ENCODE data around the gene CD7. TPM values are rescaled to one million over a fixed set of nuclear protein-coding genes. Genes with fewer than 3 reads are reported as not detected.

The CD7 gene
- polyA plus RNA-seq, 3 donors, result 0.38 to 3.6 (median 0.42) TPM

- H3K36me3 ChIP-seq (replicated peaks in 1 of 2; ENCODE audit: control insufficient read depth in 1 of 2, insufficient read depth in 2 of 2, low read length in 2 of 2), result peaks cover 42 to 64% of the 10 kb centered on the region in 2 donors
- Mint-ChIP-seq H3K9me3 (no peaks in the 10 kb centered on the region), H3K36me3 (peaks cover 65 to 74% of the 10 kb centered on the region in 2 donors), H3K4me1 (peaks cover 71% of the 10 kb centered on the region), H3K27me3 (ENCODE audit: low read depth in 3 of 3) (peaks cover 0 to 3% (median 0%) of the 10 kb centered on the region in 3 donors), H3K4me3 (no peak overlapping the region), H3K27ac (peak overlapping the region; percentile 46 to 93 (median 75))
- H3K4me3 ChIP-seq (replicated peaks in 1 of 3; ENCODE audit: low read depth in 2 of 3, low read length in 3 of 3), result no peak overlapping the region
- no peaks in the 10 kb centered on the region for H3K9me3 ChIP-seq (replicated peaks in 1 of 2; ENCODE audit: control insufficient read depth in 1 of 2, insufficient read depth in 1 of 2, low read length in 2 of 2)
- H3K79me2 ChIP-seq (ENCODE audit: insufficient read depth, low read length), result peaks cover 91% of the 10 kb centered on the region
- intact Hi-C loops (cut with micrococcal nuclease), result no loop called here
- H3K9ac ChIP-seq (ENCODE audit: insufficient read depth, low read length, poor library complexity, severe bottlenecking), result no peak overlapping the region
- peaks cover 77% of the 10 kb centered on the region for H4K20me1 ChIP-seq (ENCODE audit: insufficient read depth, low read length)
- H2AFZ ChIP-seq (ENCODE audit: insufficient read depth, low read depth, low read length, poor library complexity, severe bottlenecking), result no peak overlapping the region
- no peak for TF ChIP-seq CTCF (IDR thresholded peaks at IDR 0.05)
- no peaks in the 10 kb centered on the region for H3K27me3 ChIP-seq (ENCODE audit: control insufficient read depth in 2 of 2, insufficient read depth in 2 of 2, low read length in 2 of 2)
- H3K27ac ChIP-seq (ENCODE audit: low read depth in 1 of 2, low read length in 2 of 2), result peak overlapping the region; percentile 4 to 41
- H3K4me1 ChIP-seq (ENCODE audit: control insufficient read depth in 1 of 2, insufficient read depth in 2 of 2, low read length in 2 of 2), result peaks cover 52 to 74% of the 10 kb centered on the region in 2 donors
- WGBS (ENCODE audit: insufficient coverage), result 95% methylated on average over 11 of the region's 13 CpGs
- DNase-seq, result no peak
- H3K4me2 ChIP-seq (replicated peaks; ENCODE audit: extremely low read depth, low read length, poor library complexity, severe bottlenecking), result no peak overlapping the region
Observed at GRCh38 chr17:82269882-82270500, 47.4 kb downstream of the CD7 start.

GRCh38 chr17:82269138-82269881 is 48.1 kb downstream of the CD7 start:
- no peak overlapping the region for H3K4me2 ChIP-seq (replicated peaks; ENCODE audit: extremely low read depth, low read length, poor library complexity, severe bottlenecking)
- H2AFZ ChIP-seq (ENCODE audit: insufficient read depth, low read depth, low read length, poor library complexity, severe bottlenecking), result no peak overlapping the region
- TF ChIP-seq CTCF (IDR thresholded peaks at IDR 0.05), result no peak
- DNase-seq, result no peak
- peaks cover 84% of the 10 kb centered on the region for H4K20me1 ChIP-seq (ENCODE audit: insufficient read depth, low read length)
- intact Hi-C loops (cut with micrococcal nuclease), result no loop called here
- no peaks in the 10 kb centered on the region for H3K27me3 ChIP-seq (ENCODE audit: control insufficient read depth in 2 of 2, insufficient read depth in 2 of 2, low read length in 2 of 2)
- peaks cover 48 to 71% of the 10 kb centered on the region in 2 donors for H3K36me3 ChIP-seq (replicated peaks in 1 of 2; ENCODE audit: control insufficient read depth in 1 of 2, insufficient read depth in 2 of 2, low read length in 2 of 2)
- Mint-ChIP-seq H3K4me3 (no peak overlapping the region), H3K36me3 (peaks cover 70 to 79% of the 10 kb centered on the region in 2 donors), H3K27me3 (ENCODE audit: low read depth in 3 of 3) (peaks cover 0 to 3% (median 0%) of the 10 kb centered on the region in 3 donors), H3K4me1 (peaks cover 67% of the 10 kb centered on the region), H3K27ac (peak overlapping the region; percentile 46 to 93 (median 70)), H3K9me3 (no peaks in the 10 kb centered on the region)
- H3K27ac ChIP-seq (ENCODE audit: low read depth in 1 of 2, low read length in 2 of 2), result peak overlapping the region; percentile 5 to 41
- H3K79me2 ChIP-seq (ENCODE audit: insufficient read depth, low read length), result peaks cover 95% of the 10 kb centered on the region
- 77% methylated on average over 8 of the region's 10 CpGs for WGBS (ENCODE audit: insufficient coverage)
- H3K4me1 ChIP-seq (ENCODE audit: control insufficient read depth in 1 of 2, insufficient read depth in 2 of 2, low read length in 2 of 2), result peaks cover 51 to 67% of the 10 kb centered on the region in 2 donors
- H3K4me3 ChIP-seq (replicated peaks in 1 of 3; ENCODE audit: low read depth in 2 of 3, low read length in 3 of 3), result no peak overlapping the region
- H3K9me3 ChIP-seq (replicated peaks in 1 of 2; ENCODE audit: control insufficient read depth in 1 of 2, insufficient read depth in 1 of 2, low read length in 2 of 2), result no peaks in the 10 kb centered on the region
- no peak overlapping the region for H3K9ac ChIP-seq (ENCODE audit: insufficient read depth, low read length, poor library complexity, severe bottlenecking)

Data from CD14-positive monocyte (primary cell).